Gastroesophageal sphincter (tissue), 3 donors: ENCODE data around the gene GLB1L2.
A peak's percentile ranks its signal among the peaks of the same experiment; 100 is the strongest.

Experiments
- POLR2A ChIP-seq, 2 donors: fragments of 450-650 bp; IDR thresholded peaks; one replicate each; pipeline ENCODE4 v1.6.1; 2017; ENCODE audit warnings: antibody characterized with exemption in 2 of 2, mild to moderate bottlenecking in 2 of 2, moderate library complexity in 1 of 2
- POLR2AphosphoS5 ChIP-seq: sonication (generic); formaldehyde crosslinking; IDR thresholded peaks from one replicate; pipeline ENCODE4 v1.6.1; 2017; ENCODE audit warnings: antibody characterized with exemption
- TF ChIP-seq, protein P1 (sequence below), 4 experiments: fragments of 200-600 bp in 2 of 4; fragments of 450-650 bp in 2 of 4; sonication (generic) in 1 of 4; IDR thresholded peaks; one replicate each; pipeline ENCODE4 v1.5.1; 2017 to 2019; ENCODE audit warnings: antibody characterized with exemption in 4 of 4, mild to moderate bottlenecking in 2 of 4, moderate library complexity in 2 of 4

DNA sequence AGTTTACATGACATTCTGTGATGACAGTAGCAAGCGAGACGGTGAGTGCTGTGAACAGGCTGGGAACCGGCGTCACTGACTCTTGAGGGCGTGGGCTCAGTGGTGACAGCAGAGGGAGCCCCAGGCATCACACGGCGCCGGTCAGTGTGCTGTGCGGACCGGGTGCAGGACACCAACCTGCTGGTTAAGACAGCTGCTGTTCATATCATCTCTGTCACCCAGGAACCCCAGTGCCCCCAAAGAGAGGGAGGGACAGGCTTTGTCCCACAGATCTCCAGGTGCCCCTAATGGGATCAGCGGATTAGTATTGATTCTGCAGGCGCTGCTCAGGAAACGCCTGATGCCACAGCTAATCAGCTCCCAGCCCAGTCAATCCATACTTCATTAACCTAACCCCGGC lies 61.9 kb downstream of the GLB1L2 start:
- TF ChIP-seq, protein P1, sequence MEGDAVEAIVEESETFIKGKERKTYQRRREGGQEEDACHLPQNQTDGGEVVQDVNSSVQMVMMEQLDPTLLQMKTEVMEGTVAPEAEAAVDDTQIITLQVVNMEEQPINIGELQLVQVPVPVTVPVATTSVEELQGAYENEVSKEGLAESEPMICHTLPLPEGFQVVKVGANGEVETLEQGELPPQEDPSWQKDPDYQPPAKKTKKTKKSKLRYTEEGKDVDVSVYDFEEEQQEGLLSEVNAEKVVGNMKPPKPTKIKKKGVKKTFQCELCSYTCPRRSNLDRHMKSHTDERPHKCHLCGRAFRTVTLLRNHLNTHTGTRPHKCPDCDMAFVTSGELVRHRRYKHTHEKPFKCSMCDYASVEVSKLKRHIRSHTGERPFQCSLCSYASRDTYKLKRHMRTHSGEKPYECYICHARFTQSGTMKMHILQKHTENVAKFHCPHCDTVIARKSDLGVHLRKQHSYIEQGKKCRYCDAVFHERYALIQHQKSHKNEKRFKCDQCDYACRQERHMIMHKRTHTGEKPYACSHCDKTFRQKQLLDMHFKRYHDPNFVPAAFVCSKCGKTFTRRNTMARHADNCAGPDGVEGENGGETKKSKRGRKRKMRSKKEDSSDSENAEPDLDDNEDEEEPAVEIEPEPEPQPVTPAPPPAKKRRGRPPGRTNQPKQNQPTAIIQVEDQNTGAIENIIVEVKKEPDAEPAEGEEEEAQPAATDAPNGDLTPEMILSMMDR (IDR thresholded peaks at IDR 0.05), result peak in 1 of 4 experiments; percentile 41
- no peak for TF ChIP-seq POLR2AphosphoS5
- TF ChIP-seq POLR2A (IDR thresholded peaks at IDR 0.05), result no peak
